Left hindlimb (tissue), 1 donor: ENCODE data around the gene MEX3C.

Experiments
- DNase-seq: peaks from one replicate; pipeline ENCODE4 v3.0.0-alpha.2; 2018

MEX3C gene

DNA sequence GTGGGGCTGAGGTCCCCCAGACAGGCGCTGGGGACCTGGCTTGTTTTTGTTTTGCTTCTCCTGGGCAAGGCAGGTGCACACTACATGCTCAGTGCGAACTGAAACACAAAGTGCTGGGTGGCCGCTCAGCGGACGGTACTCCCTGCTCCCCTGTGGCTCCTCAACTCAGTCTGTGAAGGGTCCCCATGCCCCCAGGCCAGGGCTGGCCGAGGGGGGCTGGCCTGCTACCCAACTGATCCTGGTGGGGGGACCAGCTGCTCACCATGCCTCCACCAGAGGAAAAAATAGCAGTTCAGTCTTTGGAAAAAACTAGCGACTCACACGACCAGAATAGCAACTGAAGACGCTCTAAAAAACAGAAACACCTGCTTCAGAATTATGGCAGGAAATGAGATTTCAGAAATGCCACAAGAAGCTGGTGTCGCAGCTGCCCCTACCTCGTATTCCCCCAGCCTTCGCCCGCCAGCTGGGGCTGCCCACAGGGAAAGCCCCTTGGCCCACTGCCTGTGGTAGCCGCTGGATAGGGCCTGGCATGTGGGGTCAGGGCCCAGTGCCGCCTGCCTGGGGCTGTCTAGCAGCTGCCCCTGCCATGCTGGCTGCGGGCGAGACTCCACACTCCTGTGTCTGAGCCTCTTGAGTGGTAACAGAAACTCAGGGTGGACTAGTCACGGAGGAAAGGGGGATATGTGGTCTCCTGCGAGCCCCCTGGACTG, 43.7 kb downstream of the MEX3C start:
- peak; percentile 63 for DNase-seq

DNA sequence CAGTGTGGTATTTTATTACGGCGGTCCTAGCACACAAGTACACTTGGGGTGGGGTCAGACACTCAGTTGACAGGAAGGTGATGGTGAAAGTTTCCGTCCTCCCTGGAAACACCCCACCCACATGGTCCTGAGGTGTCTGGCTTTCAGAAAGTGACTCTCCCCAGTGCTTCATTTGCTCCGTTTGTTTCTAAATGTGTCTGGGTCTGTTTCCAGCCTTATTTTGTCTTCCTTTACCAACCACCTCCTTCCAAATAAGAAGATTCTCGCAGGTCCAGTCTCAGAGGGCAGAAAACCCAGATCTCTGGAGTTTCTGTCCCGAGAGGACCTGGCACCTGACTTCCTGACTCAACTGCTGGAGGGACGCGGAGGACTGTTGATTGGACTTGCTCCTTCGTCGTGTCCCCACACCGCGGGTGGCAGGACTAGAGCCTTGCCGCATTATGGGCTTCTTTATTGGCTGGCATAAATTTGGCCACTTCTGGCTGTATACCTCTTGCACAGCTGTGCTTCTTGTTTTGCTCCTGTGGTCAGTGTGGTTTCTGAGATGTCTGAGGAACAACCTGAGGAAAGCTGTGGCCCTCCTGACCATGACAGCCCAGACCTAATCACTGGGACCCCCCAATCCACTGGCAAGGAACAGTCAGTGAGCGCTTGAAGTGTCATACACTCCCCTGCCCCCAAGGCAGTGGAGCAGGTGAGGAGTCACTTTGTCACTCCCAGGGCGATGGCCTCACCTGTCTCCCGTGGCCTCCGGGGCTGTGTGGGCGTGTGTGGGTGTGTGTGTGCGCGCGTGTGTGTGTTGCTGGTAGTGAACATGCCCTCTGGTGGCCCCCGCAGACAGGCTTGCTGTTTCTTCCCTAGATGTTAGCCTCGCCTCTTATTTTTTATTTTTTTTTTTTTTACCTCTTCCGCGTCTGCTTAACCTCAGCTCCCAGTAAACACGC, 45.6 kb downstream of the MEX3C start:
- DNase-seq, result no peak

DNA sequence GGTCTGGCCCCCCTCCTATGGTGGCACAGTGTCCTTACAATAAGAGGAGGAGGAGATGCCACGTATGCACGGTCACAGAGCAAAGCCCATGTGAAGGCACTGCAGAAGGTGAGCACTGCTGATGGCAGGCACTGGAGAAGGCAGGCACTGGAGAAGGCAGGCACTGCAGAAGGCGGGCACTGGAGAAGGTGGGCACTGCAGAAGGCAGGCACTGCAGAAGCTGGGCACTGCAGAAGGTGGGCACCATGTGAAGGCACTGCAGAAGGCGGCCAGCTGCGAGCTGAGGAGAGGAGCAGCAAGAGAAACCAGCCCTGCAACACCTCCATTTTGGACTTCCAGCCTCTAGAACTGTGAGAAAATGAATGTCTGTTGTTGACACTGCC, 46.3 kb downstream of the MEX3C start:
- no peak for DNase-seq

DNA sequence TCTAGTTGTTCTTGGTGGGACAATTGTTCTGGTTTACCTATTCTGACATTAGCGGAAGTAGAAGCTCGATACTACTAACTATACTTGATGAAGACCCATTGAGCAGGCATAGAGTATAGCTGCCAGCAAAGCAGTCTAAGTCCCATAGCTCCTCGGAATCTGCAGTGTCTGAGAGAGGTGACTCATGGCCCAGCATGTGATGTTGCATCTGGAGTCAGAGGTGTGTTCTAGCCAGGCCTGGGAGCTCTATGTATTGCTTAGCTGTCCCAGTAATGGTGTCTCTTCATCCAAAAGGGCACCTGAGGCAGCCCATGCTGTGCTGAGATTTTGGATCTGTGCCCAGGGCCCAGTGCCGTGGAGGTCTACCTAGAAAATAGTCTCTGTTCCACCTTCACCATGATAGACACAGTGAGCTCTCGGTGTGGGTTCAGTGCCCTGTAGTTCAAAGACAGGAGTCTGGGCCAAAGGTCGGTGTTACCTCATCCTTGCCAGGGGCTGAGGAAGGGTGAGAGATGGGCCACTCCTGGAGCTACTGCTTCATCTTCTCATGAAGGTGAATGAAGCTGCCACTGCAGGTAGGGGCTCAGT, 47.3 kb downstream of the MEX3C start:
- DNase-seq, result no peak

DNA sequence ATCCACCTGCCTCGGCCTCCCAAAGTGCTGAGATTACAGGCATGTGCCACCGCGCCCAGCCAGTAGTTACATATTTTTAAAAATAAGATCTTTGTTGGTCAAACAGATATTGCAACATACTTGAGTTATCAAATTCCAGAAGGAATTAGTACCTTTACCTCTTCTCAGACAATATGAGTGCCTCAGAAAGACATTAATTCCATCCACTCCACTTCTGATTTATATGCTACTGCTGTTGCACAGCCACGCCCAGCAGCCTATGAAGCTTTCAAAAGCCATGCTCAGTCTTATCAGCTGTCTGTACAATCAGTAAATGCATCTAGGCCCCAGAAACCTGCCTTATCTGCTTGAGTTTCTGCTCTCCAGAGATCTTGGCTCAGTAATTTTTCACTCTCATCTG, 47.8 kb downstream of the MEX3C start:
- DNase-seq, result no peak

DNA sequence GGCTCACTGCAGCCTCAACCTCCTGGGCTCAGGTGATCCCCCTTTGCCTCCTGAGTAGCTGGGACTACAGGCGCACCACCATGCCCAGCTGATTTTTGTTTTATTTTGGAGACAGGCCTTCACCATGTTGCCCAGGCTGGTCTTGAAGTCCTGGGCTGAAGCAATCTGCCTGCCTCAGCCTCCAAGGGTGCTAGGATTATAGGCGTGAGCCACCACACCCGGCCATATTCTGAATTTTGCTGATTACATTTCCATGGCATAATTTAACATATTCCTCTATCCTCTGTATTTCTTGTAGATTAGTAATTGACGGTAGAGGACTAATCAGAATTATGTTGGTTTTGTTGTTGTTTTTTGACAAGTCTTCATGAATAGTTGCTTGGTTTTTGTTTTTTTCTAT, 50.6 kb downstream of the MEX3C start:
- DNase-seq, result no peak

DNA sequence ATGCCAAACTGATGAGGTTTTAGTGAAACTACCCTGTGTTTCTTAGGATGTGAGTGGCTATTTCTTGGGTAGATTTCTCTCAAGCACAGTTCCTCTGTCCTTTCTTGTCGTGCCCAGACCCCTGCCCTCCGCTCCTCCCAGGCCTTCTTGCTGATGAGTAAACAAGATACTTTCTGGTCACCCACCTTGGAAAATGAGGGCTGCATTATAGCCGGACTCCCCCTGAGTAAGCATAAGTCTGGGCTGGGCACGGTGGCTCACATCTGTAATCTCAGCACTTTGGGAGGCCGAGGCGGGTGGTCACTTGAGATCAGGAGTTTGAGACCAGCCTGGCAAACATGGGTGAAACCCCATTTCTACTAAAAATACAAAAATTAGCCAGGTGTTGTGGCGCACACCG, 58.5 kb downstream of the MEX3C start:
- no peak for DNase-seq

DNA sequence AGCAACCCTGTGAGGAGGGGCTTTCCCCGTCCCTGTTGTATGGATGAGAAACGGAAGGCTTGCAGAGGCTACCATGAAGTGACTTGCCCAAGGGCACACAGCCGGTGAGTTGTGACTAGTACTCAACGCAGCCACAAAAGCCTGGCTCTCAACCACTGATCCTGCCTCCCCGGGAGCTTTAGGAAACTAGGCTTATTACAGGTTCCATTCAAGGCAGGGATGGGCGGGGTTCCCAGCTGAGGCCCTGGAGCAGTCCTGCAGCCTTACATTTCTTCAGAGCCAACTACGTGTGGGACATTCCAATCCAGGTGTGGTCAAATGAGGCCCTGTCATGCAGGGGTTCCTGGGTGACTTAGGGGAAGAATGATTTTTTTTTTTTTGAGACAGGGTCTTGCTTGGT, 59.6 kb downstream of the MEX3C start:
- DNase-seq, result no peak

DNA sequence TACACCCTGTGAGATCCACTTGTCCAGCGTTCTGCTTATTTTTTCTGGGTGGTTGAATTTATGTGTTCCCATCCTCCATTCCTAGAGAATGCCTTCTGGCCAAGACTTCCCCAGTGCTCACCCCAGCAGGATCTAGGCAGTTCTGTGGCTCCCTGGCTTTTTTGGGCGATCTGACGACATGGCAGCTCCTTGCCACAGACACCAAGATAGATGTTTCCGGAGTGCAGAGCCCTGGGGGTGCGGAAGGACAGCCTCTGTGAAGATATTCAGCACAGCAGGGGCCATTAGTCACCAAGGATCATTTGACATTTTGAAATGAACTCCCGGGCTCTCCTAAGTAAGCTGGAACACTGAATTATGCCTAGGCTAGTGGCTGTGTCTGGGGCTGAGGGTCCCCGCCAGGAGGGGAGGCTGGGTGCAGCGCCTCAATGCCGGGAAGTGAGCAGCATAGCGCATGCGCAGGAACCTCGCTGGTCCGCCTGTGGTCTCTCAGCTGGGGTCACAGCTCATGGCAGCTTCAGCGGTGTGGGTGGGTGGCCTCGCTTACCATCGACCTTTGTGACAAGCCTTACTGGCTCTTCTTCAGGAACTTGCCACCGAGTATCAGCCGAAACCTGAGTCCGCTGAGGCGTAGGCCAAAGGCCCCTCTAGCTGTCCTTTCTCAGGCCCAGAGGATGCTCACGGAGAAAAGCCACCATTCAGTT, 60.3 kb downstream of the MEX3C start:
- DNase-seq, result no peak

DNA sequence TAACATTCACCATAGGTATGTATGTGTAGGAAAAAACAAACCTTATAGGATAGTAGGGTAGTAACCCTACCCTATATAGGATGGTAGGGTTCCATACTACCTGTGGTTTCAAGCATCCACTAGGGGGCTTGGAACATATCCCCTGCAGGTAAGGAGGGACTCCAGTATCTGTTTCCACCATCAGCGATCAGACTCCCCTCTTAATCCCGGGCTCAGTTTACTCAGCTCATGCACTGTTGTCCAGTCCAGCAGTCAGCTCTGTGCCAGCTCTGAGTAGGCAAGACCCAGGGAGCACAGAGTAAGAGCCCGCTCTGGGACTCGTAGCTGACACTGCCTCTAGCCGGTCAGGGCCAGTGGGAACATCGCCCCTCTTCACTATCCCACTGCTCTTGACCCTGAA, 61.7 kb downstream of the MEX3C start:
- no peak for DNase-seq

DNA sequence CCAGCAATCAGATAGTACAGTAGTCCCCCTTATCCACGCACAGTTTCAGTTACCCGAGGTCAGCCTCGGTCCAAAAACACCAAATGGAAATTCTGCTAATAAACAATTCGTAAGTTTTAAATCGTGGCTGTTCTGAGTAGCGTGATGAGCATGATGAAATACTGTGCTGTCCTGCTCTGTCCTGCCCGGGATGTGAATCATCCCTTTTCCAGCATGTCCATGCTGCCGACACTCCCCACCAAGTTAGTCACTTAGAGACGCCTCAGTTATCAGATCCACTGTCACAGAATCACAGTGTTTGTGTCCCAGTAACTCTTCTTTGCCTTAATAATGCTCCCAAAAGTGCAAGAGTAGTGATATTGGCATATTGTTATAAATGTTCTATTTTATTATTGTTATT, 62.1 kb downstream of the MEX3C start:
- no peak for DNase-seq

DNA sequence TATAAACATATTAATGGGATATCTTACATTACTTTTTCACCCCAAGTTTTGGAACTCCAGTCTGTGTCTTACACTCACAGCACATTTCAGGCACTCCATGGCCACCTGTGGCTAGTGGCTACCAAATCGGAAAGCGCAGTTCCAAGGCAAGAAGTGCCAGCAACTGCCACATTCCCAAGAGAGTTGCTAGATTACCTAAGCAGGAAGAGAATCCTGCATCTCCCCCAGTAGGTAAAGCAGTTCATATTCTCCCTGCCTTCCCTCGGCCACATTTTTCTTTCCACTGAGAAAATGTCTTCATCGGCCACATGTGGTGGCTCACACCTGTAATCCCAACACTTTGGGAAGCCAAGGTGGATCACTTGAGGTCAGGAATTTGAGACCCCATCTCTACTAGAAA, 62.8 kb downstream of the MEX3C start:
- no peak for DNase-seq

DNA sequence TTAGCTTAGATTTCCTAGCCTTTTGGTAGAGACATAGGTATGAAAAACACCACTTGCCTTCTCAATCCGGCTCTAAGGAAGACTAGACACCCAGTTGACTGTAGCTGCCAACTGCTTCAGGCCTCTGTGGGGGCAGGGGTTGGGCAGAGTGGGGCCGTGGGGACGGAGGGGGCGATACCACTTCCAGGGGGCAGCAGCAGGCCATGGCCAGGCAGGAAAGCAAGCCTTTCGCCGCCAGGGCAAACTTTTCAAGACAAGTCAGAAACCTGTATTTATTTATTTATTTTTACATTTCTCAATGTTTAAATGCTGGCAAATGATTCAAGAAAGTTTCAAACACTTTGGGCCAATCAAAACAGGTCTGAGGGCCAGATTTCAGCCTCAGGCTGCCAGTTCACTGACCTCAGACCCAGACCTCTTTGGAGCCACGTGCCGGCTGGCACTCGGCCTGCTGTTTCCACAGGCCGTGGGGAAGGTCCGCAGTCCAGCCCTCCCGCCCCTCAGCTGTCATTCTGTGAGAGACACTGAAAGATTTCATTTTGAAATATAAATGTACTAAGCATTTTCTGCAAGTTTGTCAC, 63.8 kb downstream of the MEX3C start:
- DNase-seq, result no peak

DNA sequence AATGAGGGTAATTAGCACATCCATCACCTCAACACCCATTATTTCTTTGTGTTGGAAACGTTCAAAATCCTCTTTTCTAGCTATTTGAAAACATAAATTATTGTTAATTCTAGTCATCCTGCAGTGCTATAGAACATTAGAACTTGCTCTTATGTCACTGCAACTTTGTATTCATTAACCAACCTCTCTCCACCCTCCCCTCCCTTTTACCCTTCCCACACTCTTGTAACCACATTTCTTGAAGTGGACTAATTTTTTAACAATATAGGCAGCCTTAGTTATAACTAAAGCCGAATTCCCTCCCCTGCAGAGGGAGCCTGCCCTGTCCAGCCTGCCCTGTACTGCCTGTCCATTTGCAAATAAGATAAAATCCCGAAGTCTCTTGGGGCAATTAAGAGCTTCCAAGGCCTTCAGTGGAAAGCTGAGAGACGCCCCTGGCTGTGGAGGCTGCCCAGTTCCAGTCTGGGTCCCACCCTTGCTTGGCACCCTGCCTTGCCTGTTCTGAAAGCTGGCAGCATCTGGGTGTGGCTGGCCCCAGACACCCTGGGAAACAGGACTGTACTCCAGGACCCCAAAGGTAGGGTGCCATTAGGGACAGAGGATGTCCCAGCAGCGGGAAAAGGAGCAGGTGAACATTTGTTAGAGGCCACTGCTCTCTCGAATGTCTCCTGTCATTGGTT, 65.1 kb downstream of the MEX3C start:
- DNase-seq, result no peak

DNA sequence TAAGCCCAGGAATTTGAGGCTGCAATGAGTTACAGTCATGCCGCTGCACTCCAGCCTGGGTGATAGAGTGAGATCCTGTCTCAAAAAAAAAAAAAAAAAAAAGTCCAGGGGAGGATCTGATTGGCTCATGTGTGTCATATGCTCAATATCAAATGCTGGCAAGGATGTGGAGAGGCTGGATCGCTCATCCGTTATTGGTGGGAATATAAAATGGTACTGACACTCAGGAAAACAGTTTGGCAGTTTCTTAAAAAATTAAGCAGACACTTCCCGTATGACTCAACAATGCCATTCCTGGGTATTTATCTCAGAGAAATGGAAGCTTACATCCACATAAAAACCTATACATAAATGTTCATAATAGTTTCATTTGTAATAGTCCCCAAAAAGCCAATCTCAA, 68.9 kb downstream of the MEX3C start:
- DNase-seq, result no peak

DNA sequence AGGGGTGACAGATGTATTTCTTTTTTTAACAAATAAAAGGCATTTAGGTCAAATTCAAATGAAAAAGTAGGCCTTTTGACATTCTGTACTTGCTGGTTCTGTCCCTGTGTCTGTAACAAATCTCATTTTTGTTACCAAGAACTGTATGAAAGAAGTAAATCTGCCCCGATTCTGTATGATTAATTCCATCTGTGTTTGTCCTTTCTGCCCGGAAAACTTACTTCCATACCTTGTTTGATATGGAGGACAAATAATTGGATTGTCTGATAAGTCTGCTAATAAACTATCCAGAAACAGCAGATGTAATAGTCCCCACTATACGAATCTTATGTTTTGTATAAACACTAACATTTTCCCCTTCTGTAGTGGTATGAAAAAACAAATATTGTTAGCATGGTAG, 69.8 kb downstream of the MEX3C start:
- no peak for DNase-seq

DNA sequence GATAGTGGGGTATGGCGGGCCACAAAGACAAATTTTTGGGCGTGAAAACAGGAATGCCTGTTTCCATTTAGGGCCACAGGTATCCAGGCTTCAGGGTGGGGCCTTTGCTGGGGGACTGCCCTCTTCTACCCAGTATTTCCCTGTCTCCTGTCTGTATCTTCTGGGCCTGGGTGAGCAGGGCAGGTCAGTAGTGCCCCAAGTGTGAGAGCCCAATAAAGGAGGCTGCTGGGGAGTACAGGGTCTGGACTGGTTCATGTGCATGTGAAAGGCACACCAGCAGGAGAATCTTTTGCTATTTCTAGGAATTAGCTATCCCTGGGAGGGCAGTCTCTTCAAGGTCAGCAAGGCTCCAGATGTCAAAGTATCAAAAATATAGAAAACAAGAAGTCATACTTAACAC, 71.5 kb downstream of the MEX3C start:
- no peak for DNase-seq
